GM19463 (cell line): ENCODE measurements around the gene UNC93B1.

ENCODE experiments used
- ATAC-seq: cut with Tn5 transposase; IDR thresholded peaks from one replicate; pipeline ENCODE4 v1.9.1; 2021; ENCODE audit warnings: mild to moderate bottlenecking, moderate library complexity; ENCODE audit not compliant: unreplicated experiment

The UNC93B1 gene

GRCh38 chr11:68024508-68024907 is 20.6 kb upstream of the UNC93B1 start:
- ATAC-seq, result no peak

GRCh38 chr11:68022531-68022930 is 18.6 kb upstream of the UNC93B1 start:
- ATAC-seq, result no peak

GRCh38 chr11:68021167-68021787 is 17.4 kb upstream of the UNC93B1 start:
- no peak for ATAC-seq

GRCh38 chr11:68020575-68020974 is 16.7 kb upstream of the UNC93B1 start:
- no peak for ATAC-seq

- ATAC-seq, result no peak
Observed at GRCh38 chr11:68019486-68019885, 15.6 kb upstream of the UNC93B1 start.

GRCh38 chr11:68018730-68019190 is 14.9 kb upstream of the UNC93B1 start:
- ATAC-seq, result no peak

- ATAC-seq, result no peak
Observed at GRCh38 chr11:68017980-68018729, 14.3 kb upstream of the UNC93B1 start.

- no peak for ATAC-seq
Observed at GRCh38 chr11:68016904-68017817, 13.3 kb upstream of the UNC93B1 start.

- no peak for ATAC-seq
Observed at GRCh38 chr11:68016161-68016903, 12.4 kb upstream of the UNC93B1 start.

GRCh38 chr11:68015467-68015866 is 11.6 kb upstream of the UNC93B1 start:
- ATAC-seq, result no peak

GRCh38 chr11:68014947-68015447 is 11.1 kb upstream of the UNC93B1 start:
- no peak for ATAC-seq

GRCh38 chr11:68014157-68014946 is 10.5 kb upstream of the UNC93B1 start:
- ATAC-seq, result no peak

- ATAC-seq, result no peak
Observed at GRCh38 chr11:68013611-68014156, 9.8 kb upstream of the UNC93B1 start.

- ATAC-seq, result no peak
Observed at GRCh38 chr11:68012843-68013610, 9.1 kb upstream of the UNC93B1 start.

GRCh38 chr11:68012044-68012842 is 8.3 kb upstream of the UNC93B1 start:
- ATAC-seq, result no peak

- ATAC-seq, result no peak
Observed at GRCh38 chr11:68011051-68011943, 7.4 kb upstream of the UNC93B1 start.
